ENCODE results near the gene NEK4.

The NEK4 gene

DNA sequence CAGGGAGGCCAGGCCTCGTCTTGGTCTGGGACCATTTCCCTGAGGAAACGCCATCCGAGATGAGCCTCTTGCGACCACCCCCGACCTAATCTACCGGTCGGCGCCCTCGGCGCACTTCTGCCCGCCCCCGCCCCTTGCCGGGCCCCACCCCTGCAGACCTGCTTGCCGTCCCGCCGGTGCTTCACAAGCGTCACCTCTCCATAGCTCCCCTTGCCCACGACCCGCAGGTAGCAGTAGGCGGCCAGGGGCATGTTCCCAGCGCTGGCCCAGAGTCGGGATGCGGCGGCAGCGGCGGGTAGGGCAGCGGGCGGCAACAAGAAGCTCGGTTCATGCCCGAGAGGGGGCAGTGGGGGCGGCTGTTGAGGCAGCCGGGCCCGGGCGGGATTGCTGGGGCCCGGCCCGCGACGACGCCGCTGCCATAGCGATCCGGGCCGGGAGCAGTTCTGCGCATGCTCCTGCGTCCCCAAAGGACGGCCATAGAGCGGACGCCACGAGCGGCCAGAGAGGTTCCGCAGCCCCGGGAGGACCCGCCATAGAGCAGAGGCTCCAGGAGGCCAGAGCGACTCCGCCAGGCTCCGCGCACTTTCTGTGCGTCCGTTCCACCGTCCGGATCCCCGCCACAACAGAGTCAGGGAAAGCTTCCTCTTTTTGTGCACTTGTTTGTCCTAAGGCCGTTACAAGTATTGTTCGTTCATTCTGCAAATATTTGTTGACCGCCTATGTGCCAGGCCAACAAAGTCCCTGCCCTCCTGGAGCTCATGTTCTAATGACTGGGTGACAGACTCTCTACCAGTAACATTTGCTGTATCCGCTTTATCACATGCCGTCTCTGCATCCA lies at the start of gene NEK4:
TSS of gene NEK4 (minus strand) at position 445 of the 838 bp plus-strand sequence. CDS start at position 251, 194 bp downstream.
- peak; percentile 85 for DNase-seq (ENCODE audit: low read depth)

DNA sequence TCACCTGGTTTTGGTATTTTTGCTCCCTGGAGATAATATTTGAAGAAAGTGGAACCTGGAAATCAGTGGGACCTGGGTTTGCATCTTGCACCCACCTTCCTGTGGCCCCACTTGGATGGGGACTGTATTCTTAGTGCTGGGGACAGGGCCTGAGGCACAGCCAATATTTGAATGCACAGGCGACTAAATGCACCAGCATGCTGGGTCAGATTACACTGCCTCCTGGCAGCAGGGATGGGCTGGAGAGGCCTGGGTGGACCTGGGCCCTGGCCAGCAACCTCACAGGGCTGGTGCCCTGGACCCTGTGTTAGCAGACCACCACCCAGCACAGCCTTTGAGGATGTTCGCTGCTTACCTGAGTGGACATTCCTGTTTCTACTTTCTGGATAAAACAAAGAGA lies 49.2 kb upstream of the NEK4 start:
- DNase-seq (ENCODE audit: low read depth) = no peak

GRCh38 chr3:52817860-52818259 lies 47.1 kb upstream of the NEK4 start:
- DNase-seq (ENCODE audit: low read depth) = no peak

DNA sequence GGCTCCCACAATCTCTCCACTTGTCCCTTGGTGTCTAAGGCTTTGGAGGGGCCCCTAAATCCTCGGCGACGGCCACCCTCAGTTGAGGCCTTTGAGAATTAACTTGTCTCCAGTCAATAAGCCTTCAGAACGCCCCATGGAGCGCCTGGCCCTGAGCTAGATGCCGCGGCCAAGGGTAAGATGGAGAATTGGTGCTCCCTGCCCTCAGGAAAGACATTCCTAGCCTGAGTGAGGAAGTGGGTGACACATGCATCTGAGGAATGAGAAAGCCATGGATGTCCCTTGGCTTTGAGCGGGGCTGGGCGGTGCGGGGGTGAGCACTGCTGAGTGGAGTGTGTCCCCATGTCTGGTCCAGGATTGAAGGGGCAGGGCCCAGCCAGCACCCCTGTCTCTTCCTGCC lies 46.5 kb upstream of the NEK4 start:
- DNase-seq (ENCODE audit: low read depth) = no peak

- DNase-seq (ENCODE audit: low read depth) = no peak
Measured at GRCh38 chr3:52816654-52817053, 45.9 kb upstream of the NEK4 start.

GRCh38 chr3:52816199-52816598 lies 45.5 kb upstream of the NEK4 start:
- no peak for DNase-seq (ENCODE audit: low read depth)

- DNase-seq (ENCODE audit: low read depth) = no peak
Measured at GRCh38 chr3:52813810-52814209, 43.1 kb upstream of the NEK4 start.

DNA sequence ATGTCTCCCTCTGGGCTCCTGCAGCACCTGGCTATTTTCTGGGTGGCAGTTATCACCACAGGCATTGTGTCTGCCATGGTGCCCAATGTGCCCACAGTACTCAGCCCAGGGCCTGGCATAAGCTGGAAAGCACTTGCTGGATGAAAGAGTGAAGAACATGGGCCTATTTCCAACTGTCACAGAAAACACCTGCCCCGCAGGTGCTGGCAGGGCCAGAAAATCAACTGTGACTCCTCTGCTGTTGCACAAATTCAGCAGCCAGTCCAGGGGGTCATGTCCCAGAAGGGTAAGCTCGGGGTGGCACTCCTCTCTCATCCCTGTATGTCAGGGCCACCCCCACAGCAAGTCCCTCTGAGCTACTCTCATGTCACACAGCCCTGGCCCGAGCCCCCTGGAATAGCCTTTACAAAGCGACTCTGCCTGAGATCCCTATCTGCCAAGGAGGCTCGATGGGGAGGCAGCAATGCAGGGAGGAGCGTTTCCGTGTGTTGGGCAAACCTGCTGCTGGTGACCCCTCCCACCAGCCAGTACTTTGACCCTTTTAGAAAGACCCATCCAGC lies 40.8 kb upstream of the NEK4 start:
- no peak for DNase-seq (ENCODE audit: low read depth)

DNA sequence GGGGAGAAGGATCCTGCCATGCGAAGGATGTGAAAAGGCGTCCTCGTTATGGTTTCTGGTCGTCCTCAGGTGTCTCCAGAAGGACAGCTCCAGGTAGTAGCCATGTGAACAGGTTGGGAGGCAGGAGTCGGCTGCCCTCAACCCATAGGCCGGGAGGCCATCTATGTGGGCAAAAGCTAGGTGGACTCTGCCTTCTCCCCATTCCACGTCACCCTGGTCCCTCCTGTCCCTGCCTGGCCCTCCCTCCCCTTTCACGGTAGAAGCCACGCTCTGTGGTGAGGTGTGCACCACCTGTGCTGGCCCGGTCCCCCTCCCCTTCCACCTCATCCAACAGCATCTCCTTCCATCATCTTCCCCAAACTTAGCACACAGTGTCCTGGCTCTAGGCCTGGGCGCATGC lies 40.2 kb upstream of the NEK4 start:
- no peak for DNase-seq (ENCODE audit: low read depth)

DNA sequence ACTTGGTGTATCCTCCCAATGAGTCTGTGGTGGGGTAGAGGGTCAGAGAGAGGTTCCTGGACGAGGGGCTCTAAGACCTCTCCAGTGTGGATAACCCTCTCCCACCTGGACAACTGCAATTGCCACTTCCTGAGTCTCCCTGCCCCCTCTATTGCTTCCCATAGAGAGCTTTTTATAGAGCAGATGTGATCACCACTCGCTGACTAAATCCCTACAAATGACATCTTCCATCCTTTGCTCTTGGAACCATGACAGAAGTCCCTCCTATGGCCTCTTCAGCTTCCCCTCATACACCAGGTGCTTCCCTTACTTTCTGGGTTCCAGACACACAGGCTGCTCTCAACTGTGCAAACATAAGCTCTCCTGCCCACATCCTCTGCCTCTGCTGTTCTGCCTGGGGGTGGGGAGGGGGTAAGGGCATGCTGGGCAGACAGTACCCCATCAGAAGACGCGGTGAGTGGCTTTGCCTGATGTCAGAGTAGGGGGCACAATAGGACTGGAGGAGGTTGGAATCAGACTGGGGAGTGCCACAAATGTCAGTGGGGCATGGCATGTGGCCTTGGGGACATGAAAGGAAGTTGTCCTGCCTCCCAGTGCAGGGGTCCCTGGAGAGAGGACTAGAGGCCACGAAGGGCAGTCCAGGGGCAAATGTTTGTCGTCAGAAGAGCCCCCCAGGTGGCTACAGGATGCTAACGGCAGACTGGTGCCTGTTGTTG lies 39.1 kb upstream of the NEK4 start:
- no peak for DNase-seq (ENCODE audit: low read depth)

GRCh38 chr3:52809149-52809548 lies 38.4 kb upstream of the NEK4 start:
- no peak for DNase-seq (ENCODE audit: low read depth)

- no peak for DNase-seq (ENCODE audit: low read depth)
Measured at GRCh38 chr3:52805270-52806039, 34.7 kb upstream of the NEK4 start.

DNA sequence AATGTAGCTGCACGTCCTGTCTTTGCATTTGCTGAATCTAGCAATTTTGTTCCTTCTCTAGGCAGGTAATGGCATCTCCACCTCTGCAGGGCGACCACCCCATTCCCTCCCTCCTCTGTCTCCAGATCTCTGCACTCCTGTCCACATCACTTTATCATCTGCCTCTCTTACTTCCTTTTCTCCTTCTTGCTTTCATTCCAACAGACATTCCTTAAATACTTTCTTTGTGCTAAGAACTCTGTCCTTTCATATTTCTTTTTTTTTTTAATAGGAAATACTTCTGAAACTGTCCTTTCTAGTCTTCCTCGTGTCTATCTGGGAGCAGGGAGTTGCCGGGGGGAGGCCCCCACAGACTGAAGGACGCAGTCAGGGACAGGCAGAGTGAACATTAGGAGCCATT lies 31.1 kb upstream of the NEK4 start:
- no peak for DNase-seq (ENCODE audit: low read depth)

DNA sequence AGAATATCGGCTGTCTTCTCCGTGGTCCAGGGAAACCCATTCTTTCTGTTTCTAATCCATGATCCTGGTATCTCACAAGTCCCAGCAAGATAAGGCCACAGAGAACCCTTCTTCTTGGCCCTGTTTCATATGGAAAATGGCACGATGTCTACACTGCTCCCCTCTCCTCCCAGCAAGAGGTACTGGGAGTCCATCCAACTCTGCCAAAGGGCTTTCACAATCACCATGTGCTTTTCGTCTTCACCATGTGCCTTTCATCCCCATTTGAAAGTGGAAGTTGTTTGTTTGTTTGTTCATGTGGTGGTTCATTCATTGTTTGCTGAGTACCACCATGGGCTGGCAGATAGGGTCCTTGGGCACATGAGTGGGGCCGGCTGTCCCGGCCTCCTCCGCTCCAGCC lies 29.3 kb upstream of the NEK4 start:
- DNase-seq (ENCODE audit: low read depth) = no peak

DNA sequence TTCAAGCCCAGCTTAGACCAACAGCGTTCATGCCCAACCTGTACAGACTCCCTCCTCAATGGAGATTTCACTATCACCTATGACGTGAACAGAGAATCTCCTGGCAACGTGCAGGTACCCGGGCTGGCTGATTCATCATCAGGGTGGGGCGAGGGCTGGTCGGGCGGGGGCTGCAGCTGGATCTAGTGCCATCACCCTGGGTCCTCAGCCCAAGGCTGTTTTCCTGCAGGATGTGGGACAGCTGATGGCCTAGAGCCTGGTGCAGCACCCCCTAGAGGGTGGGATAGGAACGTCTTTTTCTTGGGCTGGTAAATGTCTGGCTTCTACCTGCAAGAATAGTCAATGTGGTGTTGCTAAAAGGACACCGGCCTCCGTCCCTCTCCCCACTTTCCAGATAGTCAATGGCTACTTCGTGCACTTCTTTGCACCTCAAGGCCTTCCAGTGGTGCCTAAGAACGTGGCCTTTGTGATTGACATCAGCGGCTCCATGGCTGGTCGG lies 28.3 kb upstream of the NEK4 start:
- DNase-seq (ENCODE audit: low read depth) = no peak

GRCh38 chr3:52798376-52798977 lies 27.7 kb upstream of the NEK4 start:
- DNase-seq (ENCODE audit: low read depth) = no peak

DNA sequence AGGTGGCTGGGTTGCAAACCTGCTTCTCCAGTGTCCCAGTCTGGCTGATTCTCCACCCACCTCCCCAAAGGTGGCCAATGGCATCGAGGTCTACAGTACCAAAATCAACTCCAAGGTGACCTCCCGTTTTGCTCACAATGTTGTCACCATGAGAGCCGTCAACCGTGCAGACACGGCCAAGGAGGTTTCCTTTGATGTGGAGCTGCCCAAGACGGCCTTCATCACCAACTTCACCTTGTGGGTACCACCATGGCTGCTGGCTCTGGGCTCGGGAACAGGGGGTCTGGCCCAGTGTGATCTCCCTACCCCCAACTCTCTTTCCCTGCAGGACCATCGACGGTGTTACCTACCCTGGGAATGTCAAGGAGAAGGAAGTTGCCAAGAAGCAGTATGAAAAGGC lies 25.7 kb upstream of the NEK4 start:
- DNase-seq (ENCODE audit: low read depth) = no peak

DNA sequence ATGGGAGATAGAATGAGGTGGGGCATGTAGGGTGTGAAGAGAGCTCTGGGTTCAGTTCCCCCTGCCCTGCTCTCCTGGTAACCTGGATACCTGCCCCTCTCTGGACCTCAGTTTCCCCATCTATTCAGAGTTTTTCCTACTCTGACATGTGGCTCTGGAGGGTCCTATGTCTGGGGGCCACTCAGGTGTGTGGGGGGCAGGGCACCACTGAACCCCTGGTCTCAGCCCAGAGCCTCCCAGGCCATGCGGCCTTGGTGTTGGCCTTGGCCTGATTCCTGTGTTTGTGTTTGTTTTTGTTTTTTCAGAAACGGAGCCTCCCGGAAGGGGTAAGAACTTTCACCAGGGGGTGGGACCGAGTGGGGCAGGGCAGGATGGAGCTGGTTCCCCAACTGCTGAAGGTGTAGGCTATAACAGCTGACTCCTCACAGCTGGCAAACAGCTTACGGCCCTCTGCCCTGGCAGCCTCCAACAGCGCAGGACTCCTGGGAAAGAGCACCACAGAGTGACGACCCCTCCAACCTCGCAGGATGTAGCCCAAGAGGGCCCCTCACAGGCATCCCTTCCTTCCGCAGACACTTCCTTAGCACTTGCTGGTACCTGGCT lies 24.7 kb upstream of the NEK4 start:
- no peak for DNase-seq (ENCODE audit: low read depth)

DNA sequence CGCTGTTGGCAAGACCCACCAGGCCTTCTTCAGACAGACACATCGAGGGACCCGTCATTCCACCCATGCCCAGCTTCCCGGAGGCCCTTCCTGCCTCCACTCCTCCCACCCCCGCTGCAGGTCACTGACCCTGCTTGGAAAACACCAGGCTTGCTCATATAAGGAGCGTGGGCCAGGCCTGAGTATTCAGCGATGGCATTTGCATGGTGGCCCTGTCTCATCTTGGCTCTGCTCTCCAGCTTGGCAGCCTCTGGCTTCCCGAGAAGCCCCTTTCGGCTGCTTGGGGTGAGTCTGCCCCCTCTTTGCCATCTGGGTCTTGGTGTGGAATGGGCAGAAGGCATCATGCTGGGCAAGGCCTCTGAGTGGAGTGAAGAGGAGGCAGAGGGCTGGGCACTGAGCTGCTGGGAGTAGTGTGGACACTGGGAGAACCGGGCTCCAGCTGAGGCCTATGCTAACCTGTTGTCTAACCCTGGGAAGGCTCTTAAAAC lies 23.9 kb upstream of the NEK4 start, which contains the start of gene ITIH3:
TSS of gene ITIH3 (plus strand) at position 185 of the 488 bp plus-strand sequence. CDS start at position 193, 8 bp downstream.
- no peak for DNase-seq (ENCODE audit: low read depth)

DNA sequence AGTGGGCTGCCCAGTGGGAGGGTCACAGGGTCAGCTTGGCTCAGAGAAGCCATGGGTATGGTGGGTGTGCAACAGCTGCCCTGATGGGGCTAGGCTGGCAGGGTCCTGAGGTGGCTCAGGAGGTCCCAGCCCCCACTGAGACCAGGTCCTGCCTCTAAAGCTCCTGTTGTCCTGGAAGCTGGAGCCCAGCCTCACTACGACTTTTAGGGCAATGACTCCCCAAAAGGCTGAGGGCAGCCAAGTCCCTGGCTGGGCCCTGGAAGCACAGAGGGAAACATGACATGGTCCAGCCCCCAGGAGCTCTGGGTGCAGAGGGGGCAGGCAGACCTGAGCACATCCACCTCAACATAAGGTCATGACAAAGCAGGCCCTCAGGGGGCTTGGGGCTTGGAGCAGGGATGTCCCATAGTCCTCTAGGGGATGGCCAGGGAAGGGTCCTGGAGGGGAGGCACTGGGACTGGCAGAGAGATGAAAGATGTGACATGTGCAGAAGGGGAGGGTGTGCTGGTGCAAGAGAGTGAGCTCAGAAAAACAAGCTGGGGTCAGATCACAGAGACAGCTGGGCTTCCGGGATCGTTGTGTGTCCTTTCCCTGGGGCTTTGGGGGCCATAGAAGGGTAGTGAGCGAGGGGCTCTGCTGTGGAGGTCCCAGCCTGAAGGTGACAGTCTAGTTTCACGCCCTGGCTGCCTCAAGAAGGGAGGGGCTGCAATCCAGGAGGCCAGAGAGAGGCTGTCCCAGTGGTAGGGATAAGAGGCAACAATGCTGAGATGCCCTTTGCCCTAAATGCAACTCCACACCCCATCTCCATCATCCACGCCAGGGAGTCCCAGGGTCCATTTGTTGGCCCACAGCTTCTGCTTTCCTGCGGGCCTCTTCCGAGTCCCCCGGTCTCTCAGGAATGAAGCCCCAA lies 23.2 kb upstream of the NEK4 start:
- no peak for DNase-seq (ENCODE audit: low read depth)
